ENCODE measurements around the gene ZNF652. TPM values are rescaled to one million over a fixed set of nuclear protein-coding genes. Genes with fewer than 3 reads are reported as not detected.

The ZNF652 gene
- total RNA-seq, 2 experiments from 2014 or later: 33.7 to 34.9 TPM

DNA sequence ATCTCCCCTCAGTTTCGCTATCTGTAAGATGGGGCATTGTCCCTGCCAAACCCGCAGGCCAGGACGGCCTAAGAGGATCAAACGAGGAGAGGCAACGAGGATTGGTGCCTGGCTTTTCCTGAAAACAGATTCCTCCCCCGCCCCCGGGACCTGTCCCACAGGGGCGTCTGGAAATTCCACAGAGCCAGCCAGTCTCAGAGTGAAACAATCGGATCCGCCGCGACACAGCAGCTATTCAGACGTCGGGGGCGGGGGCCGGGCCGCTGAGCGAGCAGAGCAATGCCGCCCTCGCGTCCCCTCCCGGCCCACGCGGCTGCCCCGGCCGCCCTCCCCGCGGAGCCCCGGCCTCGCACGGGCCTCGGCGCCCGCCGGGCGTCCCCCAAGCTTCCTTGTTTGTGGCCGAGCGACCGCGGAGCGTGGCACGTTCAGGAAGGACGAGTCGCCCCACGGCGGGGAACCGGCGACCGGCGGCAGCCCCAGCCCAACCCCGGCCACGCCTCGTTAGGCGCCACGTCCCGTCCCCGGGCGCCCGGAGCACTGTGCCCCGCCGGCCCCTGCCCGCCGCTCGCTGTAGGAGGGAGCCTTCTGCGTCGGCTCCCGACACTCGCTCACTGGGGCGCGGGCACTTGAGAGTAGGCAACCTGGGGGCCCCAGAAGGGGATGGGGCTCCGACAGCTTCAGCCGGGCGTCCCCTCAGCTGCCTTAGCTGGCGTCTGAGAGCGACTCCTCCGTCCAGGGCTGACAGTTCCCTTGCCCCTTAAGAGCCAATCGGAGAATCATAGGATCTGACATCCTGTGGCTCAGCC is 101.8 kb downstream of the ZNF652 start:
- Mint-ChIP-seq H3K4me1 (ENCODE audit: low read depth) (peaks cover 11% of the 10 kb centered on the region), H3K4me3 (peak overlapping the region; percentile 83), H3K36me3 (ENCODE audit: low read depth) (no peaks in the 10 kb centered on the region), H3K9me3 (no peaks in the 10 kb centered on the region), H3K27ac (no peak overlapping the region), H3K27me3 (peaks cover 9% of the 10 kb centered on the region)
- intact Hi-C loops (cut with DNase I, micrococcal nuclease): no loop called here
- TF ChIP-seq, protein P1, sequence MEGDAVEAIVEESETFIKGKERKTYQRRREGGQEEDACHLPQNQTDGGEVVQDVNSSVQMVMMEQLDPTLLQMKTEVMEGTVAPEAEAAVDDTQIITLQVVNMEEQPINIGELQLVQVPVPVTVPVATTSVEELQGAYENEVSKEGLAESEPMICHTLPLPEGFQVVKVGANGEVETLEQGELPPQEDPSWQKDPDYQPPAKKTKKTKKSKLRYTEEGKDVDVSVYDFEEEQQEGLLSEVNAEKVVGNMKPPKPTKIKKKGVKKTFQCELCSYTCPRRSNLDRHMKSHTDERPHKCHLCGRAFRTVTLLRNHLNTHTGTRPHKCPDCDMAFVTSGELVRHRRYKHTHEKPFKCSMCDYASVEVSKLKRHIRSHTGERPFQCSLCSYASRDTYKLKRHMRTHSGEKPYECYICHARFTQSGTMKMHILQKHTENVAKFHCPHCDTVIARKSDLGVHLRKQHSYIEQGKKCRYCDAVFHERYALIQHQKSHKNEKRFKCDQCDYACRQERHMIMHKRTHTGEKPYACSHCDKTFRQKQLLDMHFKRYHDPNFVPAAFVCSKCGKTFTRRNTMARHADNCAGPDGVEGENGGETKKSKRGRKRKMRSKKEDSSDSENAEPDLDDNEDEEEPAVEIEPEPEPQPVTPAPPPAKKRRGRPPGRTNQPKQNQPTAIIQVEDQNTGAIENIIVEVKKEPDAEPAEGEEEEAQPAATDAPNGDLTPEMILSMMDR (IDR thresholded peaks at IDR 0.05): no peak
- ATAC-seq (ENCODE audit: poor library complexity) (peak; percentile 71), DNase-seq (peak; percentile 10 to 74 (median 39))
- Histone ChIP-seq H3K4me3 (ENCODE audit: low read length) (peak overlapping the region; percentile 65), H3K4me1 (ENCODE audit: insufficient read depth, low read length) (peaks cover 15% of the 10 kb centered on the region), H3K9me3 (ENCODE audit: control insufficient read depth in 1 of 2, insufficient read depth in 1 of 2, low read length in 2 of 2) (no peaks in the 10 kb centered on the region), H3K36me3 (ENCODE audit: insufficient read depth, low read length) (no peaks in the 10 kb centered on the region), H3K27me3 (ENCODE audit: control insufficient read depth in 1 of 2, insufficient read depth in 2 of 2, low read length in 2 of 2) (peaks cover 0 to 8% of the 10 kb centered on the region in 2 experiments), H3K27ac (ENCODE audit: low read depth in 1 of 2, low read length in 2 of 2) (no peak overlapping the region)
- CTCF ChIA-PET: interaction anchor here (0.9 kb wide), 1 partner anchor 30 kb away, joined by 3 read pairs; no protein-coding TSS in a partner anchor
- POLR2A ChIA-PET: interaction anchor here (0.9 to 1.3 kb wide), 2 partner anchors 30 to 33 kb away, joined by 3 read pairs; no protein-coding TSS in a partner anchor

DNA sequence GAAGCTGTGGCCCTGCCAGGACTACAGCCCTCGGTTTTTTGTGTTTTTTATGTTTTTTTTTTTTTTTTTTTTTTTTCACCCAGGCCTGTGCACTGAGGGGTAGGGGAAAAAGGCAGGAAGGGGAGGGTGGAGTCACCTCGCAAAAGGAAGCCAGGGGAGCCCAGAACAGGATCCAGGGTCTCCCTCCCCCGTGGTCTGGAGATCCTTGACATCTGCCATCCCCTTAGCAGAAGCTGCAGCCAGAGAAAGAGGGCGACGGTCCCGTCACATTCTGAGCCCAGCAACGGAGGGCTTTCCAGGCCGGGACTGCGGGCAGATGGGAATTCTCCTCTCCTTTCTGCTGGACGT is 102.4 kb downstream of the ZNF652 start:
- H3K27ac ChIP-seq (ENCODE audit: low read depth in 1 of 2, low read length in 2 of 2): no peak overlapping the region
- H3K9me3 Mint-ChIP-seq: no peaks in the 10 kb centered on the region
- ATAC-seq (ENCODE audit: poor library complexity) (no peak), DNase-seq (peak in 1 of 14 experiments; percentile 21)
- no peak overlapping the region for H3K27ac Mint-ChIP-seq
- peaks cover 15% of the 10 kb centered on the region for H3K4me1 ChIP-seq (ENCODE audit: insufficient read depth, low read length)
- TF ChIP-seq, protein P1 (IDR thresholded peaks at IDR 0.05): no peak
- H3K9me3 ChIP-seq (ENCODE audit: control insufficient read depth in 1 of 2, insufficient read depth in 1 of 2, low read length in 2 of 2): no peaks in the 10 kb centered on the region
- no peaks in the 10 kb centered on the region for H3K36me3 ChIP-seq (ENCODE audit: insufficient read depth, low read length)
- CTCF ChIA-PET: interaction anchor here (0.9 kb wide), 1 partner anchor 31 kb away, joined by 3 read pairs; no protein-coding TSS in a partner anchor
- H3K27me3 Mint-ChIP-seq: peaks cover 6% of the 10 kb centered on the region
- H3K4me3 ChIP-seq (ENCODE audit: low read length): peak overlapping the region; percentile 65
- POLR2A ChIA-PET: interaction anchor here (0.7 to 1.3 kb wide), 2 partner anchors 32 to 35 kb away, joined by 3 read pairs; no protein-coding TSS in a partner anchor
- peaks cover 11% of the 10 kb centered on the region for H3K4me1 Mint-ChIP-seq (ENCODE audit: low read depth)
- peak overlapping the region; percentile 83 for H3K4me3 Mint-ChIP-seq
- H3K27me3 ChIP-seq (ENCODE audit: control insufficient read depth in 1 of 2, insufficient read depth in 2 of 2, low read length in 2 of 2): peaks cover 0 to 8% of the 10 kb centered on the region in 2 experiments
- H3K36me3 Mint-ChIP-seq (ENCODE audit: low read depth): no peaks in the 10 kb centered on the region
- intact Hi-C loops (cut with DNase I, micrococcal nuclease): no loop called here

DNA sequence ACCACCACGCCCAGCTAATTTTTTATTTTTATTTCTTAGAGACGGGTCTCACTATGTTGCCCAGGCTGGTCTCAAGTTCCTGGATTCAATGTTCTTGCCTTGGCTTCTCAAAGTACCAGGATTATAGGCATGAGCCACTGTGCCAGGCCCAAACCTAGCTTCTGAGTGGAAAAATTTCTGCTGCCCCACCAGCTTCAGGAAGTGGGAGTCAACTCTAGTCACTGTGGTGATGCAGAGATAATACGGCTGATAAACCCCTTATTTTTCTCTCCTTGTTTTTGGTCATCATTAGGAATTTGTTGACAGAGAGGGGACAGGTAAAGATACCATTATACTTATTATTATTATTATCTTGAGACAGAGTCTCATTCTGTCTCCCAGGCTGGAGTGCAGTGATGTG is 103.7 kb downstream of the ZNF652 start:
- no peaks in the 10 kb centered on the region for H3K36me3 Mint-ChIP-seq (ENCODE audit: low read depth)
- Histone ChIP-seq H3K27me3 (ENCODE audit: control insufficient read depth in 1 of 2, insufficient read depth in 2 of 2, low read length in 2 of 2) (peaks cover 0 to 8% of the 10 kb centered on the region in 2 experiments), H3K4me3 (ENCODE audit: low read length) (no peak overlapping the region), H3K36me3 (ENCODE audit: insufficient read depth, low read length) (no peaks in the 10 kb centered on the region), H3K9me3 (ENCODE audit: control insufficient read depth in 1 of 2, insufficient read depth in 1 of 2, low read length in 2 of 2) (no peaks in the 10 kb centered on the region), H3K27ac (ENCODE audit: low read depth in 1 of 2, low read length in 2 of 2) (no peak overlapping the region), H3K4me1 (ENCODE audit: insufficient read depth, low read length) (peaks cover 15% of the 10 kb centered on the region)
- DNase-seq (no peak), ATAC-seq (ENCODE audit: poor library complexity) (no peak)
- TF ChIP-seq, protein P1 (IDR thresholded peaks at IDR 0.05): no peak
- H3K27me3 Mint-ChIP-seq: peaks cover 4% of the 10 kb centered on the region
- no peak overlapping the region for H3K4me3 Mint-ChIP-seq
- H3K27ac Mint-ChIP-seq: no peak overlapping the region
- no peaks in the 10 kb centered on the region for H3K9me3 Mint-ChIP-seq
- ChIA-PET POLR2A (no interaction called here), CTCF (no interaction called here)
- peaks cover 11% of the 10 kb centered on the region for H3K4me1 Mint-ChIP-seq (ENCODE audit: low read depth)
- intact Hi-C loops (cut with DNase I, micrococcal nuclease): no loop called here
